Measurements from ENCODE around the gene STRN.
"Not testable (repeated sequence)": the region's sequence is repeated elsewhere in the genome, so short reads cannot be mapped to it uniquely, and the experiment has no call there.

The STRN gene

GRCh38 chr2:36906277-36906676 lies 60.1 kb downstream of the STRN start:
- no peak for DNase-seq (ENCODE audit: low spot score)

- no peak for DNase-seq (ENCODE audit: low spot score)
Measured at GRCh38 chr2:36904636-36905035, 61.7 kb downstream of the STRN start.

GRCh38 chr2:36902385-36903120 lies 63.8 kb downstream of the STRN start:
- DNase-seq (ENCODE audit: low spot score) = no peak

GRCh38 chr2:36892805-36893204 lies 73.5 kb downstream of the STRN start:
- no peak for DNase-seq (ENCODE audit: low spot score)

- DNase-seq (ENCODE audit: low spot score) = no peak
Measured at GRCh38 chr2:36889795-36890194, 76.5 kb downstream of the STRN start.

GRCh38 chr2:36887095-36887494 lies 79.2 kb downstream of the STRN start:
- not testable (repeated sequence) for DNase-seq (ENCODE audit: low spot score)

- no peak for DNase-seq (ENCODE audit: low spot score)
Measured at GRCh38 chr2:36886664-36887063, 79.7 kb downstream of the STRN start.

- no peak for DNase-seq (ENCODE audit: low spot score)
Measured at GRCh38 chr2:36885605-36886004, 80.7 kb downstream of the STRN start.

- DNase-seq (ENCODE audit: low spot score) = no peak
Measured at GRCh38 chr2:36882532-36882931, 83.8 kb downstream of the STRN start.

GRCh38 chr2:36881816-36882215 lies 84.5 kb downstream of the STRN start:
- no peak for DNase-seq (ENCODE audit: low spot score)

GRCh38 chr2:36878429-36878828 lies 87.9 kb downstream of the STRN start:
- DNase-seq (ENCODE audit: low spot score) = no peak

- DNase-seq (ENCODE audit: low spot score) = no peak
Measured at GRCh38 chr2:36871068-36871707, 95.1 kb downstream of the STRN start.

- DNase-seq (ENCODE audit: low spot score) = no peak
Measured at GRCh38 chr2:36869606-36870005, 96.7 kb downstream of the STRN start.

- no peak for DNase-seq (ENCODE audit: low spot score)
Measured at GRCh38 chr2:36861896-36862295, 104.4 kb downstream of the STRN start.

- no peak for DNase-seq (ENCODE audit: low spot score)
Measured at GRCh38 chr2:36859366-36859792, 107.0 kb downstream of the STRN start.

GRCh38 chr2:36858551-36859365 lies 107.6 kb downstream of the STRN start:
- no peak for DNase-seq (ENCODE audit: low spot score)

GRCh38 chr2:36857713-36858112 lies 108.6 kb downstream of the STRN start:
- no peak for DNase-seq (ENCODE audit: low spot score)

GRCh38 chr2:36855429-36855828 lies 110.9 kb downstream of the STRN start:
- no peak for DNase-seq (ENCODE audit: low spot score)

GRCh38 chr2:36854241-36854640 lies 112.1 kb downstream of the STRN start:
- no peak for DNase-seq (ENCODE audit: low spot score)

- no peak for DNase-seq (ENCODE audit: low spot score)
Measured at GRCh38 chr2:36849265-36849664, 117.1 kb downstream of the STRN start.

- no peak for DNase-seq (ENCODE audit: low spot score)
Measured at GRCh38 chr2:36843838-36844237, 122.5 kb downstream of the STRN start.

- DNase-seq (ENCODE audit: low spot score) = no peak
Measured at GRCh38 chr2:36839976-36840617, 126.2 kb downstream of the STRN start.
